ENCODE data around the gene CUL3.

Gene CUL3

GRCh38 chr2:224579411-224579810 is 5.8 kb downstream of the CUL3 start:
- DNase-seq: no peak

GRCh38 chr2:224577541-224577940 is 7.6 kb downstream of the CUL3 start:
- no peak for DNase-seq

GRCh38 chr2:224576088-224576715 is 9.0 kb downstream of the CUL3 start:
- no peak for DNase-seq

- no peak for DNase-seq
Measured at GRCh38 chr2:224574423-224575084, 10.6 kb downstream of the CUL3 start.

GRCh38 chr2:224573724-224574123 is 11.4 kb downstream of the CUL3 start:
- no peak for DNase-seq

GRCh38 chr2:224572338-224572737 is 12.8 kb downstream of the CUL3 start:
- no peak for DNase-seq

- no peak for DNase-seq
Measured at GRCh38 chr2:224570328-224570993, 14.7 kb downstream of the CUL3 start.

GRCh38 chr2:224569654-224570053 is 15.5 kb downstream of the CUL3 start:
- no peak for DNase-seq

GRCh38 chr2:224565452-224566035 is 19.6 kb downstream of the CUL3 start:
- DNase-seq: no peak

GRCh38 chr2:224563537-224563936 is 21.6 kb downstream of the CUL3 start:
- DNase-seq: no peak

GRCh38 chr2:224562831-224563230 is 22.3 kb downstream of the CUL3 start:
- DNase-seq: no peak

GRCh38 chr2:224561234-224562005 is 23.7 kb downstream of the CUL3 start:
- no peak for DNase-seq

- no peak for DNase-seq
Measured at GRCh38 chr2:224560549-224560948, 24.6 kb downstream of the CUL3 start.

GRCh38 chr2:224557610-224558009 is 27.6 kb downstream of the CUL3 start:
- DNase-seq: no peak

- no peak for DNase-seq
Measured at GRCh38 chr2:224556381-224556780, 28.8 kb downstream of the CUL3 start.

GRCh38 chr2:224555823-224556366 is 29.3 kb downstream of the CUL3 start:
- DNase-seq: no peak

- DNase-seq: no peak
Measured at GRCh38 chr2:224552771-224553170, 32.4 kb downstream of the CUL3 start.

- DNase-seq: no peak
Measured at GRCh38 chr2:224551693-224552092, 33.5 kb downstream of the CUL3 start.

GRCh38 chr2:224546926-224547325 is 38.2 kb downstream of the CUL3 start:
- DNase-seq: no peak

GRCh38 chr2:224545884-224546644 is 39.1 kb downstream of the CUL3 start:
- no peak for DNase-seq

GRCh38 chr2:224543939-224544338 is 41.2 kb downstream of the CUL3 start:
- DNase-seq: no peak

GRCh38 chr2:224538561-224539138 is 46.5 kb downstream of the CUL3 start:
- no peak for DNase-seq

Data from CD4-positive, alpha-beta T cell treated with Interferon gamma for 1 hour (primary cell).